Calu3 (cell line): ENCODE results near the gene UCKL1. TPM values are rescaled to one million over a fixed set of nuclear protein-coding genes. Genes with fewer than 3 reads are reported as not detected.

Source experiments
- BruUV-seq: library from RNA; stranded (reverse); fragments of 400-500 nt; replicated peaks from 2 replicates; lab custom pipeline; 2021; lab: Mats Ljungman, UMichigan
- CTCF ChIA-PET: fragments of 300-600 bp; sonication (Branson Sonifier 250); formaldehyde crosslinking; loops from one replicate; lab custom pipeline; 2022; ENCODE audit warnings: antibody characterized with exemption; lab: Charles Lee
- DNase-seq: peaks from one replicate; pipeline ENCODE4 v3.0.0; 2022
- H3K27ac Mint-ChIP-seq: one replicate; pipeline ENCODE4 v1.8.0; 2022; ENCODE audit warnings: mixed read lengths; ENCODE audit not compliant: unreplicated experiment
- H3K27me3 Mint-ChIP-seq: one replicate; pipeline ENCODE4 v1.8.0; 2022; ENCODE audit warnings: mixed read lengths; ENCODE audit not compliant: unreplicated experiment
- H3K36me3 Mint-ChIP-seq: one replicate; pipeline ENCODE4 v1.8.0; 2022; ENCODE audit warnings: mild to moderate bottlenecking, moderate library complexity, mixed read lengths; ENCODE audit not compliant: insufficient read depth, unreplicated experiment
- H3K4me1 Mint-ChIP-seq: one replicate; pipeline ENCODE4 v1.8.0; 2022; ENCODE audit warnings: mild to moderate bottlenecking, low read depth, mixed read lengths; ENCODE audit not compliant: unreplicated experiment
- H3K4me3 Mint-ChIP-seq: one replicate; pipeline ENCODE4 v1.8.0; 2022; ENCODE audit warnings: mild to moderate bottlenecking, low read depth, moderate library complexity, mixed read lengths; ENCODE audit not compliant: unreplicated experiment
- H3K9me3 Mint-ChIP-seq: one replicate; pipeline ENCODE4 v1.8.0; 2022; ENCODE audit warnings: low read depth, mixed read lengths; ENCODE audit not compliant: unreplicated experiment
- intact Hi-C: fragments of 100-400 bp; cut with micrococcal nuclease; formaldehyde crosslinking; loops from one replicate; pipeline ENCODE4 v1.10.0; 2022; ENCODE audit not compliant: unreplicated experiment
- total RNA-seq: library from RNA; stranded (reverse); gene quantifications from 2 replicates; pipeline ENCODE4 v1.2.3, GENCODE V29; 2022
- TF ChIP-seq, protein P1 (sequence below): fragments of 200-600 bp; IDR thresholded peaks from one replicate; pipeline ENCODE4 v1.8.0; 2022; ENCODE audit warnings: antibody characterized with exemption; ENCODE audit not compliant: unreplicated experiment

Gene UCKL1
- total RNA-seq, 1 experiment from 2014 or later, result 85.1 TPM

DNA sequence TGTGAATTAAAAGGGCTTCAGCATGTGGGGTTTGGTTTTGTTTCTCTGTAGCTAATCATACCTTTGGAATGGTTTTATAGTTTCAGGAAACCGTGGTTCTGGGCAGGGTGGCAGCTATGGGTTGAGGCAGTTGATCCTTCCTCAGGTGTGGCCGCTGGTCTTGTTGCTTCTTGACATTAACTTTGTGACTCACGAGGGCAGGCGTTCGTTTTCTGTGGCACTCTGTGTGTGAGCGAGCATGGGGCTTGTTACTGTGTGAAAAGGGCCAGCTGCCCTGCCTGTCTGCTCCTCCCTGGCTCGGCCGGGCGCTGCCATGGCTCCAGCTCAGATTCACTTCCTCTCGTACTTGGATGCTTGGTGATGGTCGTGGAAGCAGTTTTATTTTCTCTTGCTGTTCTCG, 45.0 kb downstream of the UCKL1 start:
- DNase-seq, result peak; percentile 25
- intact Hi-C loops, result no loop called here
- H3K4me1 Mint-ChIP-seq, result peaks cover 28% of the 10 kb centered on the region
- peaks cover 27% of the 10 kb centered on the region for H3K36me3 Mint-ChIP-seq
- TF ChIP-seq, protein P1, sequence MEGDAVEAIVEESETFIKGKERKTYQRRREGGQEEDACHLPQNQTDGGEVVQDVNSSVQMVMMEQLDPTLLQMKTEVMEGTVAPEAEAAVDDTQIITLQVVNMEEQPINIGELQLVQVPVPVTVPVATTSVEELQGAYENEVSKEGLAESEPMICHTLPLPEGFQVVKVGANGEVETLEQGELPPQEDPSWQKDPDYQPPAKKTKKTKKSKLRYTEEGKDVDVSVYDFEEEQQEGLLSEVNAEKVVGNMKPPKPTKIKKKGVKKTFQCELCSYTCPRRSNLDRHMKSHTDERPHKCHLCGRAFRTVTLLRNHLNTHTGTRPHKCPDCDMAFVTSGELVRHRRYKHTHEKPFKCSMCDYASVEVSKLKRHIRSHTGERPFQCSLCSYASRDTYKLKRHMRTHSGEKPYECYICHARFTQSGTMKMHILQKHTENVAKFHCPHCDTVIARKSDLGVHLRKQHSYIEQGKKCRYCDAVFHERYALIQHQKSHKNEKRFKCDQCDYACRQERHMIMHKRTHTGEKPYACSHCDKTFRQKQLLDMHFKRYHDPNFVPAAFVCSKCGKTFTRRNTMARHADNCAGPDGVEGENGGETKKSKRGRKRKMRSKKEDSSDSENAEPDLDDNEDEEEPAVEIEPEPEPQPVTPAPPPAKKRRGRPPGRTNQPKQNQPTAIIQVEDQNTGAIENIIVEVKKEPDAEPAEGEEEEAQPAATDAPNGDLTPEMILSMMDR, result no peak
- H3K9me3 Mint-ChIP-seq, result no peaks in the 10 kb centered on the region
- CTCF ChIA-PET, result no interaction called here
- BruUV-seq, result no TSS peak
- H3K27ac Mint-ChIP-seq, result no peak overlapping the region
- no peaks in the 10 kb centered on the region for H3K27me3 Mint-ChIP-seq
- no peak overlapping the region for H3K4me3 Mint-ChIP-seq

DNA sequence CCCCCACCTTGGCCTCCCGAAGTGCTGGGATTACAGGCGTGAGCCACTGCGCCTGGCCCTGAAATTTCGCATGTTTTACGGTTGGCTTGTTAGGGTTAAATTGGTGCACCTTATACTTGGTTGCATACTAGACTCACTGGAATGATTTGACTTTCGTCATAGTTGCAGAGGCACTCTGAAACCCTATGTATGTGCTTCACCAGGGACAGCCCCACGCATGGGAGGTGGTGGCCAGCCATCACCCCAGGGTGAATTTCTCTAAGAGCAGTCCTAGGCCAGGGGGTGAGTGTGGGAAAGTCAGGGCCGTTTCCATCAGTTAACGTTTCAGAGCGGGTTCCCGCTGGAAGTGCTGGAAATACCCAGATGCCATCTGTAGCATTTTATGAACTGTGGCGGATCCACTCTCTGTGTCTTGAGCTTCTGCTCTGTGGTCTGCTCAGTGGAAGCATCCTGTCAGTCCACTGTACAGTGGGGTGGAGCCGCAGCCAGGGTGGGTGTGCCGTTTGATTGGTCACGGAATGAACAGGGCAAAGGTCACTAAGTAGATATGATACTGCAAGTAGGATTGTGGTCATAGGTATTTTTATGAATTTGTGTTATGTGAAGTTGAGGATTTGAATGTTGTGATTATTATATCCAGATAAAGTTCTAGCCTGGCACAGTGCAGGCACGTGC, 48.1 kb downstream of the UCKL1 start:
- Mint-ChIP-seq H3K27me3 (no peaks in the 10 kb centered on the region), H3K36me3 (peaks cover 42% of the 10 kb centered on the region), H3K9me3 (no peaks in the 10 kb centered on the region), H3K27ac (no peak overlapping the region), H3K4me3 (no peak overlapping the region), H3K4me1 (peaks cover 24% of the 10 kb centered on the region)
- DNase-seq, result peak; percentile 48
- no TSS peak for BruUV-seq
- TF ChIP-seq, protein P1, result no peak
- intact Hi-C loops, result no loop called here
- CTCF ChIA-PET, result interaction anchor here (1.2 to 1.3 kb wide), 2 partner anchors 12 to 66 kb away, joined by 3 to 6 read pairs; no protein-coding TSS in a partner anchor

DNA sequence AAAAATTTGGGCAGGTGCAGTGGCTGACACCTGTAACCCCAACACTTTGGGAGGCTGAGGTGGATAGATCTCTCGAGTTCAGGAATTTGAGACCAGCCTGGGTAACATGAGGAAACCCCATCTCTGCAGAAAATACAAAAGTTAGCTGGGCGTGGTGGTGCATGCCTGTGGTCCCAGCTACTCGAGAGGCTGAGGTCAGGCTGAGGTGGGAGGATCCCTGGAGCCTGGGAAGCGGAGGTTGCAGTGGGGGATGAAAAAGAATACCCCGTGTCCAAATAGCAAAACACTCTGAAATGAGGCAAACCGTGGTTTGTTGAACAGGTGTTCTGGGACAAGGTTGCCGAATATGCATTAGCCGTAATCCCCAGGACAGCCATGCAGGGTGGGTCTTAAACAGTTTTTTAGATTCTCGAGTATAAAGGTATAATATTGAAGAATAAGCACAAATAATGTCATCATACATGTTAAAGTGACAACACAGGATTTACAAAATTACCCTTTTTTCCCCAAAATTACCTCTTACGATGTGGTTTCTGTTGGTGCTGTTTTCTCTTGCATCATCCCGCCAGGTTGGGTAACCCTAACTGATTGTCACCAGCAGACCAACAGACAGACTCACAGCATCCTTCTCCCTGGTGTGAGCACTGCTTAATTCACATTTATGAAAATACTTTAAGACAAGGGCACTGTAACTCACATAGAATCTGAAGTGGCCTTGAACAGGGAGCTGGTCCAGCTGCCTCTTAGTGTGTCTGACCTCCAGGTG, 52.2 kb downstream of the UCKL1 start:
- no peak for DNase-seq

DNA sequence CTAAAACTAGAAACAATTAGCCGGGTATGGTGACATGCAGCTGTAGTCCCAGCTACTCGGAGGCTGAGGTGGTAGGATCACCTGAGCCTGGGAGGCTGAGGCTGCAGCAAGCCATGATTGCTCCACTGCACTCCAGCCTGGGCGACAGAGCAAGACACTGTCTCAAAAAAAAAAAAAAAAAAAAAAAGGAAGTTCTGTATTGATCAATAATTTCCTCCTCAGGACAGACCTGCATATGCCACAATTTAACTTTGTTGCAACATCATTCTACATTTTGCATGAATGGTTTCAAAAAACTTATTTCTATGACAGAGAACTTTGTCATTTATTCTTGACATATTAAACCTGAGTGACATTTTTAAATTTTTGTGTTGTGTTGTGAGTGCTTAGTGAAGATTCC, 55.8 kb downstream of the UCKL1 start:
- no TSS peak for BruUV-seq
- intact Hi-C loops, result no loop called here
- peaks cover 57% of the 10 kb centered on the region for H3K36me3 Mint-ChIP-seq

More for the DNA sequence above, 52.2 kb downstream of the UCKL1 start:
- CTCF ChIA-PET, result no interaction called here
- Mint-ChIP-seq H3K4me3 (no peak overlapping the region), H3K4me1 (peaks cover 19% of the 10 kb centered on the region), H3K27ac (no peak overlapping the region), H3K36me3 (peaks cover 41% of the 10 kb centered on the region), H3K9me3 (no peaks in the 10 kb centered on the region), H3K27me3 (no peaks in the 10 kb centered on the region)
- intact Hi-C loops, result no loop called here
- BruUV-seq, result TSS peak; percentile 3
- TF ChIP-seq, protein P1, result no peak

More for the DNA sequence above, 55.8 kb downstream of the UCKL1 start:
- TF ChIP-seq, protein P1, result no peak
- H3K9me3 Mint-ChIP-seq, result no peaks in the 10 kb centered on the region
- CTCF ChIA-PET, result interaction anchor here (0.7 kb wide), 1 partner anchor 707 kb away, joined by 3 read pairs; no protein-coding TSS in a partner anchor
- H3K4me1 Mint-ChIP-seq, result peaks cover 32% of the 10 kb centered on the region
- H3K27ac Mint-ChIP-seq, result no peak overlapping the region
- H3K4me3 Mint-ChIP-seq, result no peak overlapping the region
- no peak for DNase-seq
- no peaks in the 10 kb centered on the region for H3K27me3 Mint-ChIP-seq
